Neural cell (in vitro differentiated cells): ENCODE data around the gene NRG3.

ENCODE experiments used
- CTCF ChIP-seq: fragments of 450-650 bp; IDR thresholded peaks from 2 replicates; pipeline ENCODE4 v1.5.1; 2014; ENCODE audit warnings: antibody characterized with exemption, mild to moderate bottlenecking, moderate library complexity; ENCODE audit not compliant: poor library complexity, severe bottlenecking
- EP300 ChIP-seq: fragments of 450-650 bp; conservative IDR thresholded peaks from 2 replicates; pipeline ENCODE4 v1.6.1; 2014; ENCODE audit warnings: antibody characterized with exemption, mild to moderate bottlenecking, moderate library complexity; ENCODE audit not compliant: poor library complexity, severe bottlenecking
- EZH2 ChIP-seq: fragments of 200-600, 300-800 bp; shearing (Covaris generic), sonication (generic); IDR thresholded peaks from 2 replicates; pipeline ENCODE4 v1.6.1; 2014; ENCODE audit warnings: antibody characterized with exemption, low read length, borderline replicate concordance, mild to moderate bottlenecking; ENCODE audit not compliant: insufficient read depth, poor library complexity, severe bottlenecking
- RAD21 ChIP-seq: fragments of 450-650 bp; conservative IDR thresholded peaks from 2 replicates; pipeline ENCODE4 v1.6.1; 2014; ENCODE audit warnings: antibody characterized with exemption, mild to moderate bottlenecking, moderate library complexity
- TAF1 ChIP-seq: IDR thresholded peaks from 2 replicates; pipeline ENCODE4 v1.6.1; 2012; ENCODE audit warnings: low read depth

- TF ChIP-seq RAD21 (no peak), CTCF (no peak), TAF1 (no peak), EP300 (no peak), EZH2 (no peak)
Observed at GRCh38 chr10:82331716-82332115, 456.7 kb downstream of the NRG3 start.
